MM.1S (cell line): ENCODE measurements around the gene LRRTM1.

ENCODE experiments used
- CTCF ChIP-seq: fragments of 300-600 bp; sonication (generic); IDR thresholded peaks from 2 replicates; pipeline ENCODE4 v1.5.1; 2016; ENCODE audit warnings: antibody characterized with exemption, low read length, mixed read lengths
- EZH2 ChIP-seq: fragments of 300-600 bp; sonication (generic); optimal IDR thresholded peaks from 2 replicates; pipeline ENCODE3; 2017; ENCODE audit warnings: low read depth, mild to moderate bottlenecking, antibody characterized with exemption, low read length, mixed read lengths
- EZH2phosphoT487 ChIP-seq: fragments of 300-600 bp; sonication (generic); IDR thresholded peaks from 2 replicates; pipeline ENCODE4 v1.6.1; 2018; ENCODE audit warnings: antibody characterized with exemption, low read length

- TF ChIP-seq EZH2 (no peak), CTCF (no peak), EZH2phosphoT487 (no peak)
Measured at GRCh38 chr2:80258793-80259192, 45.8 kb downstream of the LRRTM1 start.
